Adrenal gland (tissue), 12 donors: Measurements from ENCODE around the gene CYRIA. TPM values are rescaled to one million over a fixed set of nuclear protein-coding genes. Genes with fewer than 3 reads are reported as not detected.

ENCODE experiments used
- DNase-seq, 7 donors: peaks; one replicate each; pipeline ENCODE4 v3.0.0-alpha.2; 2019 to 2020
- H3K27ac ChIP-seq, 5 donors: fragments of 200-600 bp; sonication (generic) in 4 of 5; 1 replicate in 3 of 5; 2 replicates in 2 of 5; pipeline versions ENCODE4 v1.5.1 to v1.8.0; 2016 to 2020; ENCODE audit warnings: mild to moderate bottlenecking in 1 of 5
- H3K27me3 ChIP-seq: fragments of 200-600 bp; 2 replicates; pipeline ENCODE4 v1.8.0; 2021
- H3K36me3 ChIP-seq, 2 donors: fragments of 200-600 bp; replicated peaks in 1 of 2; 1 replicate in 1 of 2; 2 replicates in 1 of 2; pipeline versions ENCODE4 v1.5.1 to v1.8.0; 2018 to 2022
- H3K4me1 ChIP-seq, 2 donors: fragments of 200-600 bp; replicated peaks in 1 of 2; 1 replicate in 1 of 2; 2 replicates in 1 of 2; pipeline versions ENCODE4 v1.5.1 to v1.8.0; 2018 to 2021
- H3K4me3 ChIP-seq, 4 donors: fragments of 200-600 bp; sonication (generic) in 3 of 4; one replicate each; pipeline ENCODE4 v1.5.1; 2016 to 2018
- H3K9me3 ChIP-seq, 3 donors: fragments of 200-600 bp; sonication (generic) in 1 of 3; replicated peaks in 1 of 3; 1 replicate in 2 of 3; 2 replicates in 1 of 3; pipeline versions ENCODE4 v1.5.1 to v1.8.0; 2016 to 2021
- CTCF ChIP-seq, 6 experiments: fragments of 450-650 bp in 4 of 6; fragments of 200-600 bp in 2 of 6; sonication (generic) in 1 of 6; IDR thresholded peaks; 1 replicate in 5 of 6; 2 replicates in 1 of 6; pipeline versions ENCODE4 v1.5.1 to v1.8.0; 2016 to 2021; ENCODE audit warnings: antibody characterized with exemption in 6 of 6, mild to moderate bottlenecking in 2 of 6, moderate library complexity in 1 of 6
- POLR2A ChIP-seq, 2 donors: fragments of 450-650 bp; IDR thresholded peaks; one replicate each; pipeline ENCODE4 v1.6.1; 2017; ENCODE audit warnings: antibody characterized with exemption in 2 of 2, mild to moderate bottlenecking in 2 of 2, moderate library complexity in 1 of 2
- WGBS, 4 donors: extraction: QIAGEN DNeasy Blood & Tissue Kit in 2 of 4; methylation state at CpG; one replicate each; pipeline versions ENCODE4 v1.1.5 to v1.1.7; 2013 to 2017; 5-methylcytosine and 5-hydroxymethylcytosine counted together
- intact Hi-C, 2 donors: fragments of 100-400 bp; cut with DNase I; formaldehyde crosslinking; loops; one replicate each; pipeline versions ENCODE4 v1.14.1 to v1.15.0; 2022 to 2023
- polyA plus RNA-seq, 3 donors: library from polyadenylated mRNA; stranded (reverse); fragments of 200-250 nt in 2 of 3; fragments of 350-450 nt in 1 of 3; fragmentation: Illumina TruSeq in 1 of 3; extraction: RNeasy Lipid Tissue Mini Kit (QIAGEN cat#74804) in 1 of 3; gene quantifications; one replicate each; pipeline ENCODE4 v1.2.3, GENCODE V29; 2013 to 2014
- total RNA-seq, 9 donors: library from RNA; depleted of rRNA in 4 of 9; stranded (reverse); fragments of >200 nt in 4 of 9; fragments of 120-200 nt in 1 of 9; fragmentation: NEBNext Ultra II Directional in 1 of 9; extraction: Animal tissue kit (Norgen Biotek cat#: 25700) in 1 of 9; gene quantifications; one replicate each; pipeline versions ENCODE4 v1.1.0 to v1.2.4, GENCODE V29; 2013 to 2023
- donor health status: healthy with polysubstance abuse.
- donor health status: Bipolar disorder and iron deficiency.
- donor health status: DM: yes; HTN: yes; CAD: no.
- donor health status: DM: no; HTN: no; CAD: no.
- donor health status: DM: no; HTN: no; CAD: no.
- donor health status: DM: yes; HTN: yes; CAD: no.

Gene CYRIA
- total and polyA plus RNA-seq, 12 donors = 2.4 to 31.0 (median 17.9) TPM

GRCh38 chr2:16708173-16708572 lies 42.5 kb upstream of the CYRIA start:
- Histone ChIP-seq H3K4me3 (no peak overlapping the region), H3K27ac (no peak overlapping the region), H3K36me3 (no peaks in the 10 kb centered on the region), H3K9me3 (no peaks in the 10 kb centered on the region), H3K27me3 (no peaks in the 10 kb centered on the region), H3K4me1 (no peaks in the 10 kb centered on the region)
- DNase-seq = no peak
- WGBS, 4 donors = 85 to 92% (median 88%) methylated on average over 2 of the region's 2 CpGs
- intact Hi-C loops = no loop called here
- TF ChIP-seq CTCF (IDR thresholded peaks at IDR 0.05) = no peak
- TF ChIP-seq POLR2A (IDR thresholded peaks at IDR 0.05) = no peak

GRCh38 chr2:16707014-16707623 lies 41.5 kb upstream of the CYRIA start:
- Histone ChIP-seq H3K36me3 (no peaks in the 10 kb centered on the region), H3K4me1 (no peaks in the 10 kb centered on the region), H3K9me3 (no peaks in the 10 kb centered on the region), H3K27ac (no peak overlapping the region), H3K27me3 (no peaks in the 10 kb centered on the region), H3K4me3 (no peak overlapping the region)
- DNase-seq = no peak
- WGBS, 4 donors = 85 to 89% (median 86%) methylated on average over 5 of the region's 5 CpGs
- no peak for TF ChIP-seq POLR2A (IDR thresholded peaks at IDR 0.05)
- no peak for TF ChIP-seq CTCF (IDR thresholded peaks at IDR 0.05)
- intact Hi-C loops = no loop called here

GRCh38 chr2:16700551-16701259 lies 35.1 kb upstream of the CYRIA start:
- Histone ChIP-seq H3K36me3 (no peaks in the 10 kb centered on the region), H3K27ac (no peak overlapping the region), H3K27me3 (no peaks in the 10 kb centered on the region), H3K4me1 (no peaks in the 10 kb centered on the region), H3K9me3 (no peaks in the 10 kb centered on the region), H3K4me3 (no peak overlapping the region)
- TF ChIP-seq POLR2A (IDR thresholded peaks at IDR 0.05) (no peak), CTCF (IDR thresholded peaks at IDR 0.05) (no peak)
- no peak for DNase-seq
- 67 to 73% (median 70%) methylated on average over 11 of the region's 11 CpGs for WGBS, 4 donors
- intact Hi-C loops = no loop called here

- no peaks in the 10 kb centered on the region for H3K9me3 ChIP-seq
- TF ChIP-seq POLR2A (IDR thresholded peaks at IDR 0.05) = no peak
- TF ChIP-seq CTCF (IDR thresholded peaks at IDR 0.05) = no peak
- DNase-seq = no peak
- WGBS, 4 donors = 71 to 86% (median 81%) methylated on average over 4 of the region's 4 CpGs
- H3K27me3 ChIP-seq = no peaks in the 10 kb centered on the region
- no peaks in the 10 kb centered on the region for H3K36me3 ChIP-seq
- H3K4me3 ChIP-seq = no peak overlapping the region
- intact Hi-C loops = no loop called here
- H3K27ac ChIP-seq = no peak overlapping the region
- H3K4me1 ChIP-seq = no peaks in the 10 kb centered on the region
Measured at GRCh38 chr2:16693854-16694253, 28.2 kb upstream of the CYRIA start.
